Endometrium (tissue), 2 donors: ENCODE measurements around the gene CAST.
"Not testable (repeated sequence)": the region's sequence is repeated elsewhere in the genome, so short reads cannot be mapped to it uniquely, and the experiment has no call there.

ENCODE experiments used
- FAIRE-seq: peaks from 2 replicates; lab custom pipeline; 2012; peaks lifted over from hg19 to GRCh38; lab: Jason Lieb, UNC
- donor health status: control.
- donor health status: control.

The CAST gene

DNA sequence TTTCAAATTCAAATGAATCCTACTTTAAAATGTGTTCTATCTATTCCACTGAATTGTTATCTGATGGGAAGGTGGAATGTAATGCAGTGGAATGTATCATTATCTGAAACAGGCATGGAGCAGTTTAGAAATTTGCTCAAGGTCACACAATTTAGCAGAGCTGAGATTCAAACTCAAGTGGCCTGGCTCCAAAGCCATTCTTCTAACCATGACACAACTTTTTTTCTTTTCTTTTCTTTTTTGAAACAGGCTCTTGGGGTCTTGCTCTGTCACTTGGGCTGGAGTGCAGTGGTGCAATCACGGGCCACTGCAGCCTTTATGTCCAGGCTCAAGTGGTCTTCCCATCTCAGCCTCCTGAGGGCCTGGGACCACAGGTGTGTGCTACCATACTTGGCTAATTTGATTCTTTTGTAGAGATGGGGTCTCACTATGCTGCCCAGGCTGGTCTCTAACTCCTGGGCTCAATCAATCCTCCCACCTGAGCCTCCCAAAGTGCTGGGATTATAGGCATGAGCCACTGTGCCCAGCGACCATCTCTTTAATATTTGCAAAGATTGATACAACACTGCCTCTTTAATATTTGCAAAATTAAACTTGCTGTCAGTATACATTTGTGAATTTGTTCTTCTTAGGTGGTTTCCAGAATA is 50.0 kb downstream of the CAST start:
- no peak for FAIRE-seq

- no peak for FAIRE-seq
These were observed 52.3 kb downstream of the CAST start for GRCh38 chr5:96714450-96714849.

DNA sequence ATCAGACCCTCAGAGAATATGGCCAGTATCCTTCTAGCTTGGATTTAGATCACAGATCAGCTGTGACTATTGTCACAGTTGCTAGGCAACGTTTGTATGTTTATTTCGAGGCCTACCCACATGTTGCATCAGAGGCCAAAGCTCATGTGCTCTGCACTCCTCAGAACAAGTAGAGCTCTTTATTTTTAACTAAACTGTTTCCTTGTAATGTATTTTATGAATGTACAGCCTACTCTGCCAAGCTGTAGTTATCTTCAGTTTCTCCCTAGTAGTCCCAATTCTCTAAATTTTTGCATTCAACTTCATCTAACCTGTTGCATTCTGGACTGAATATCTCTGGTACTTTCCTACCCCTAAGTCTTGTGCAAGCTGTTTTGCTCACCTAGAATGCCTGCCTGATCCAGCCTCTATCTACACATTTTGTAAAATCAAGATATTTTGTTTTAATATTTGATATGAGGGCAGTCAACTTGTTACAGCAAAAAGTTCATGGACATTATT is 52.8 kb downstream of the CAST start:
- FAIRE-seq, result no peak

GRCh38 chr5:96716007-96716406 is 53.8 kb downstream of the CAST start:
- no peak for FAIRE-seq

DNA sequence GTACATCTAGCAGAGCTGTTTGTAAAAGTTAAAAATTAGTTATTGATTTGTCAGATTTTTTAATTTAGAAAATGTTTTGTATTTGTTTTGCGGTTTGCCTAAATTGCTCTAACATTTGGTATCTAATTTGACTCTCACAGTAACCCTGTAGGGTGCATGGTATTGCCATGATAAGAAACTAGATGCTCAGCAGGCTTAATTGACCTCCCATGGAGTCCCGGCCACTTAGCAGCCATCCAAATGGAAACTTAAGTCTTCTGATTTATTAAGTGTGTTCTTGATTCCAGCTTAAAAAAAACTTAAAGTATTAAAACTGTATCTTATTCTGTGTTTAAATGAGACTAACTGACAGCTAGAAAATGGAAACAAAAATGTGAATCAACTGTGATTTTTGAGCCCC is 54.5 kb downstream of the CAST start:
- FAIRE-seq, result no peak

DNA sequence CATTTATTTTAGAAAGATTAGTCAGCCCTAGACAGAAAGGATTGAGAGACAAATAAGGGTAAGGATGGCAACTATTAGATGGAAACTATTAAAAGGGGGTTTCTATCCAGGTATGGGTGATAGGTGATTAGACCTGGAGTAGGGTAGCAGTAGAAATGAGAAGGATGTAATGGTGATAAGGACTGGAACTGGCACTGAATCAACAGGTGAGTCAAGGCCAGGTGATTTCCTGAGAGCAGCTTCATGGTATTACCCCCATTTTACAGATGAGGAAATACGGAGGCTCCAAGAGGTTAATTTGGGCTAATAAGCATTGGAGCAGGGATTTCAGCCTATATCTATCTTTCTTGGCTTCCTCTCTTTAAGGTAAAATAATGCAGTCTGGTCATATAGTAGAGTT is 55.7 kb downstream of the CAST start:
- FAIRE-seq, result no peak

DNA sequence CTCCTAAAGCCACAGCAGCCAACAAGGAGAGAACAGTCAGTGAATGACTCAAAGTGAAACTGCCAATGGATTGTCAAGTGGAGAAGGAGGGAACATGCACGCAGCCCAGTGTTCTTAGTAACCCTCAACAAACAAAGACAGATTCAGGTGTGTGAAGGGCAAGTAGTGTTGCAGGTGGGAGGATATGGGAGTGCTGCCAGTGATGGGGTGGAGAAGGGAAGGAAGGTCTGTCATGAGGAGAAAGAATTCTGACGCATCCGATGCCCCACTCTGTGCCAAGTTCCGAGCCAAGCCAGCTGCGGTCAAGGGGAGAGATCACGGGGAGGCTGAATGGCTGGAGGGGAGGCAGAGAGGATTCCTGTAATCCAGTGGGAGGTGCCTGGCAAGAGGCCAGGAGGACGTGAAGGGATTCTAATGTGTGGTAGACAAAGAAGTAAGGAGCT is 56.5 kb downstream of the CAST start:
- FAIRE-seq, result no peak

- FAIRE-seq, result no peak
These were observed 58.2 kb downstream of the CAST start for GRCh38 chr5:96720408-96720807.

GRCh38 chr5:96721351-96721977 is 59.3 kb downstream of the CAST start:
- FAIRE-seq, result no peak

DNA sequence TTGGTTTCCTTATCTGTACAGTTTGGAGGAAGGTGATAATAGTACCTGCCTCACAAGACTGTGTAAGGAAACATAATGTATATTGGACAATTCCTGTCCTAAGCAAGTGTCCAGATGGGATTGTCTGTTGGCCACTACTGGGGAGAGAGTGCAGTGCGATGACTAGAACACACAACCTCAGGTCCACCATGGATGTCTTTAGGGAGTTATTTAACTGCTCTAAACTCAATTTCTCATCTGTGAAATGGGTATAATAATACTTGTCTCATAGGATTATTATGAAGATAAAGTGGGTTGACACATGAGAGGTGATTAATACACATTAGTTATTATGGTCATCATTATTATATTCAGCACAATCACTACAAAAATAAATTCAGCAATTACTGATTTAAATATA is 63.1 kb downstream of the CAST start:
- no peak for FAIRE-seq

- FAIRE-seq, result no peak
These were observed 64.6 kb downstream of the CAST start for GRCh38 chr5:96726802-96727201.

DNA sequence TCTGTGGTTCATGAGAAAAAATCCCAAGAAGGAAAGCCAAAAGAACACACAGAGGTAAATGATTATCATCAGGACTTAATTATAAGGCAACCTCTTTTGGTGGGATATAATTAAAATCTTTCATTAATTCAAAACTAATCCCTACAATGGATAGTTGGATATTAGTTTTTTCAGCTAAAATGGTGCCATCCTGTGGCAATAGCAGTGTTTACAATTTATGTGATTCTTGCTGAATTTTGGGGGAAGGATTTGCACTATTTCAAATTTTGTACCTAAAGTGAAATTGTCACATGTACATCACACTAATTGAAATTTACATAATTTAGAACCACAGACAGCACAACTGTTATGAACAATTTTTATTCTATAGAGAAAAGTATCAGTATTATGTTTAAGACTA is 67.0 kb downstream of the CAST start:
- no peak for FAIRE-seq

DNA sequence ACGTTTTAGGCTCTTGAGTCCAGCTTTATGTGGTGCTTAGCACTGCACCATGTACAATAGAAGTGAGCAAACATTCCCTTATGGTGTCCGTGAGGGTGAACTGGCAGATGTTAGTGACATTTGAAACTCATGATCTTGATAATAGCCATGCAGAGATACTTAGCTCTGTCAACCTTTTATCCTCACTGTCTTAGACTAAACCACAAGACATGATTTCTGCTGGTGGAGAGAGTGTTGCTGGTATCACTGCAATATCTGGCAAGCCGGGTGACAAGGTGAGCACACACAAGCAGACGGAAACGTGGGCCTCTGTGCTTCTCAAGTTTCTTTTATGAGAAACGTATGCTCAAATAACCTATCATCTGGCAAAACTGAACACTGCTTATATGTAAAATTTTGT is 68.4 kb downstream of the CAST start:
- FAIRE-seq, result no peak

- FAIRE-seq, result no peak
These were observed 71.8 kb downstream of the CAST start for GRCh38 chr5:96733771-96734500.

- no peak for FAIRE-seq
These were observed 72.7 kb downstream of the CAST start for GRCh38 chr5:96734871-96735325.

DNA sequence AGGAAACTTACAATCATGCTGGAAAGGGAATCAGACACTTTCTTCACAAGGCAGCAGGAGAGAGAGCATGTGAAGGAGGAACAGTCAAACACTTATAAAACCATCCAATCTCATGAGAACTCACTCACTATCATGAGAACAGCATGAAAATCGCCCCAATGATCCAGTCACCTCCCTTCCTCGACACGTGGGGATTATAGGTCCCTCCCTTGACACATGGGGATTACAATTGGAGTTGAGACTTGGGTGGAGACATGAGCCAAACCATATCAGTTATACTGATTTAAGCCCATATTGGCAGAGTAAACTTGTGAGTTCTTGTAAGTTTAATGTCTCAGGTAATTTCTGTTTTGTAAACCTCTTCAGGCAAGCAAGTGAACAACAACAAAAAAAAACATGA is 74.8 kb downstream of the CAST start:
- no peak for FAIRE-seq

GRCh38 chr5:96741106-96741505 is 78.9 kb downstream of the CAST start:
- no peak for FAIRE-seq

- FAIRE-seq, result no peak
These were observed 79.7 kb downstream of the CAST start for GRCh38 chr5:96741891-96742309.

DNA sequence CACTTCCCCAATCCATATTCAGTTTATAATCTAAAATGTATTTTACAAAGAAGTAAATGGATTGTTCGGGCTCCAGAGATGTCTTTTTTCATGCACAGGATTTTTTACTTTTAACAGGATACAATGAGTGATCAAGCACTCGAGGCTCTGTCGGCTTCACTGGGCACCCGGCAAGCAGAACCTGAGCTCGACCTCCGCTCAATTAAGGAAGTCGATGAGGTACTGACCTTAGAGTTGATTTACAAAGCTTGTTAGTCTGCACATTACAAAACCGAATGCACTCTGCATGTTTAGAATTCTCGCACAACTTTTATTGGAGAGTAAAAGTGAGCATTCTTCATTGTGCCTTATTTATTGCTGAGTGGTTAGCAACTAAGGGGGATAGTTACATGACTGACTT is 80.4 kb downstream of the CAST start:
- FAIRE-seq, result no peak

DNA sequence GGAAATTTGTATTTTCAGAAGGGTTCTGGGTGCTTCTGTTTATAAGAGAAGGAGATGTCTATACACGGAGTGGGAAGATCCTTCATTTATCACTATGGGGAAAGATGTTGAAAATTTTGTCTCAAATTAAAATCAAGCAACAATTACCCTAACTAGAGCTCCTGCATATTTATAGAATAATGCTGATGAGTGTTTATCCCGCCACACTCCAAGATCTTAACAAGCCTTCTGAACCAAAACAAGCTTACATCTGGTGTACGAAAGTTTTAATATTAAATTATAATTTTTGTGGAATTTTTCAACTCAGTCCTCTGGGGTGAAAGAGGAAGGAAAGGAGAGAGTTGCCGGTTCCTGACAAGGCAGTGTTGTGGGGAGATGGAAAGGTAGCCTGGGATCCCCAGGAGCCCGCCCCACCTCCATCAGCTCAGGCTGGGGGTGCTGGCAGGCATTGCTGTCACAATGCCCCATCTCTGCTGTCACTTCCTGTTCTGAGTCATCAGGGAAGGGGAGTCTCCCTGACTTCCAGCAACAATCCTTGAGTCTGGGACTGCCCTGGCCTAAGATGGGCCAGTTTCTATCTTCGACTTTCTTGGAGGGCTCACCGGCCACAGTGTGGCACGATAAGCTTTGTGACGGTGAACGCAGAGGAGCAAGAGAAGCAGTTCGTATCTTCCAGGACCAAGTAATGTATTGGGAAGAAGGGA is 81.0 kb downstream of the CAST start:
- no peak for FAIRE-seq

DNA sequence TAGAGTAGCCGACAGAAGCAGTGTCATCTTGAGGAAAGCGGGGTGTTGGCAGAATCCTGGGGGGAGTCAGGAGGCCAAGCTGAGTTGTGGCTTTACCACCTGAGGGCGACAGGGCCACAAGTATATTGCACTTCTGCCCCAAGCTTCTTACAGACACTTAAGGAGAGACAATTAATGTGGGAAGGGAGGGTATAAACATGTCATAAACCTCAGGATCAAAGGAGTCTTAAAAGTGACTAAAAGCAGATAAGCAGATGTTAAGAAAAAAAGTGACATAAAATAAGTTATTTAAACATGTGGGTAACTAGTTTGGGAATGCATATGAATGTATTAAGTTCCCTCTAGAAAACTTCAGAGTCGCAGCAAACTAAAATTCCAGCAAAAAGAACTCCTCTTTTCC is 81.6 kb downstream of the CAST start:
- FAIRE-seq, result no peak

GRCh38 chr5:96744218-96744617 is 82.0 kb downstream of the CAST start:
- FAIRE-seq, result not testable (repeated sequence)

- no peak for FAIRE-seq
These were observed 82.8 kb downstream of the CAST start for GRCh38 chr5:96745025-96745424.
